ENCODE data around the gene ACER2.
"Not testable (repeated sequence)": the region's sequence is repeated elsewhere in the genome, so short reads cannot be mapped to it uniquely, and the experiment has no call there.

The ACER2 gene

DNA sequence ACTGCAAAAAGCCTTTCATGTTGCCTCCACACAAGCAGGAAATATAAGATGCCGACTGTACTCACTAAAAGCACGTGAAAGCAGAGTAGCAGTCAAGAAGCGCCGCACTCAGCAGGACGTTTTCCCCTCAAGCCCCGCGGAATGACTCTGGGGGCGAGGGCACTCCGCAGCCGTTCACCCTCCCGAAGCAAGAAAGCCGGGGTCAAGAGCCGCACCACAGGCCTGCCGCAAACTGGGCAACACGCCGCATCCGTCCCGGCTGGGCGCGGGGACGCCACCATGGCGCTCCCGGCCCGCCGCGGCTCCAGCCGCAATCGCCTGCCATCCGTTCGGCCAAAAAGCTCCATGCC lies 29.1 kb upstream of the ACER2 start:
- DNase-seq = peak in 1 of 3 donors; percentile 30
- peak overlapping the region; percentile 80 for H3K27ac ChIP-seq (ENCODE audit: insufficient read depth, low read length, poor library complexity, severe bottlenecking)
- H3K4me1 ChIP-seq (ENCODE audit: control insufficient read depth, insufficient read depth, low read length, poor library complexity, severe bottlenecking) = peaks cover 13% of the 10 kb centered on the region
- H3K27me3 ChIP-seq (replicated peaks; ENCODE audit: control insufficient read depth, insufficient read depth, low read length, poor library complexity, severe bottlenecking) = no peaks in the 10 kb centered on the region
- peaks cover 49% of the 10 kb centered on the region for H3K36me3 ChIP-seq (ENCODE audit: control insufficient read depth, insufficient read depth, low read length)
- H3K9me3 ChIP-seq (ENCODE audit: control insufficient read depth, low read length) = no peaks in the 10 kb centered on the region
- H3K4me3 ChIP-seq (ENCODE audit: insufficient read depth, low read depth, low read length, poor library complexity, severe bottlenecking) = peak overlapping the region; percentile 76

DNA sequence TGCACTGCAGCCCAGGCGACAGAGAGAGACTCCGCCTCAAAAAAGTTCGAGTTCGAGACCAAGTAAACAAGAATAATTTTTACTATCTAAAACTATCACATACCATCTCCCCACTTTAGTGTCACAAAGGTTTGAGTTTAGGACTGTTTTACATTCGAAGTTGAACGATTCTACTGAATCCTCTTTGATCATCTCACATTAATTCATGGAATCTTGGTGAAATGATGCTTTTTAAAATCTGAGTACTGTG lies 28.1 kb upstream of the ACER2 start:
- Histone ChIP-seq H3K36me3 (ENCODE audit: control insufficient read depth, insufficient read depth, low read length) (peaks cover 38% of the 10 kb centered on the region), H3K27me3 (replicated peaks; ENCODE audit: control insufficient read depth, insufficient read depth, low read length, poor library complexity, severe bottlenecking) (no peaks in the 10 kb centered on the region), H3K4me1 (ENCODE audit: control insufficient read depth, insufficient read depth, low read length, poor library complexity, severe bottlenecking) (peaks cover 13% of the 10 kb centered on the region), H3K4me3 (ENCODE audit: insufficient read depth, low read depth, low read length, poor library complexity, severe bottlenecking) (no peak overlapping the region), H3K27ac (ENCODE audit: insufficient read depth, low read length, poor library complexity, severe bottlenecking) (peak overlapping the region; percentile 80), H3K9me3 (ENCODE audit: control insufficient read depth, low read length) (no peaks in the 10 kb centered on the region)
- DNase-seq = no peak

- Histone ChIP-seq H3K27ac (ENCODE audit: insufficient read depth, low read length, poor library complexity, severe bottlenecking) (no peak overlapping the region), H3K4me1 (ENCODE audit: control insufficient read depth, insufficient read depth, low read length, poor library complexity, severe bottlenecking) (peaks cover 13% of the 10 kb centered on the region), H3K36me3 (ENCODE audit: control insufficient read depth, insufficient read depth, low read length) (peaks cover 29% of the 10 kb centered on the region), H3K27me3 (replicated peaks; ENCODE audit: control insufficient read depth, insufficient read depth, low read length, poor library complexity, severe bottlenecking) (no peaks in the 10 kb centered on the region), H3K4me3 (ENCODE audit: insufficient read depth, low read depth, low read length, poor library complexity, severe bottlenecking) (no peak overlapping the region), H3K9me3 (ENCODE audit: control insufficient read depth, low read length) (no peaks in the 10 kb centered on the region)
- no peak for DNase-seq
These were observed 27.2 kb upstream of the ACER2 start for GRCh38 chr9:19381656-19382055.

DNA sequence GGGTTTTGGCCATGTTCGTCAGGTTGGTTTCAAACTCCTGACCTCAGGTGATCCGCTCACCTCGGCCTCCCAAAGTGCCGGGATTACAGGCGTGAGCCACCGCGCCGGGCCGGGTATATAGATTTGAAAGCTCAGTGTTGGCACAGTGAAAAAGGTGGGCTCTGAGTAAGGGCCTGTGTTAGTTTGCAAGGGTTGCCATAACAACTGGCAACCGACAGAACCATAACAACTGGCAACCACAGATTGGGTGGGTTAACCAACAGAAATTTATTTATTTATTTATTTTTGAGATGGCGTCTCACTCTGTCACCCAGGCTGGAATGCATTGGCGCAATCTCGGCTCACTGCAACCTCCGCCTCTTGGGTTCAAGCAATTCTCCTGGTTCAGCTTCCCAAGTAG lies 23.6 kb upstream of the ACER2 start:
- not testable (repeated sequence) for DNase-seq; H3K4me3 ChIP-seq (ENCODE audit: insufficient read depth, low read depth, low read length, poor library complexity, severe bottlenecking); H3K4me1 ChIP-seq (ENCODE audit: control insufficient read depth, insufficient read depth, low read length, poor library complexity, severe bottlenecking); H3K27ac ChIP-seq (ENCODE audit: insufficient read depth, low read length, poor library complexity, severe bottlenecking); H3K36me3 ChIP-seq (ENCODE audit: control insufficient read depth, insufficient read depth, low read length); H3K27me3 ChIP-seq (replicated peaks; ENCODE audit: control insufficient read depth, insufficient read depth, low read length, poor library complexity, severe bottlenecking); H3K9me3 ChIP-seq (ENCODE audit: control insufficient read depth, low read length)

DNA sequence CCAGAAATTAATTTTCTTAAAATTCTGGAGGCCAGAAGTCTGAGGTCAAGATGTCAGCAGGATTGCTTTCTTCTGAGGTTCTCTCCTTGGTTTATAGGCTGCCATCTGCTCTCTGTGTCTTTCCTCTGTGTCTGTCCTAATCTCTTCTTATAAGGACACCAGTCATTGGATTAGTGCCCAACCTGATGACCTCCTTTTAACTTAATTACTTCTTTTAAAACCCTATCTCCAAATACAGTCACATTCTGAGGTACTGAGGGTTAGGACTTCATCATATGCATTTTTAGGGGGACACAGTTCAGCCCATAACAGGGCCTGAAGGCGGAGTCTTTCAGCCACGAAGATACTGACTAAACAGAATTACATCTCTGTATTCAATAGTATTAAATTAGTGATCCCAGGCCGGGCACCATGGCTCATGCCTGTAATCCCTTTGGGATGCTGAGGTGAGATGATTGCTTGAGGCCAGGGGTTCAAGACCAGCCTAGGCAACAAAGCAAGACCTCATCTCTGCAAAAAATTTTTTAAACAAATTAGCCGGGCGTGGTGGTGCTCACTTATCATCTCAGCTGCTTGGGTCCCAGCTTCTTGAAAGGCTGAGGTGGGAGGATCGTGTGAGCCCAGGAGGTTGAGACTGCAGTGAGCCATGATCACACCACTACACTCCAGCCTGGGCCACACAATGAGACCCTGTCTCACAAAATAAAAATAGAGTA lies 22.9 kb upstream of the ACER2 start:
- Histone ChIP-seq H3K9me3 (ENCODE audit: control insufficient read depth, low read length) (no peaks in the 10 kb centered on the region), H3K27me3 (replicated peaks; ENCODE audit: control insufficient read depth, insufficient read depth, low read length, poor library complexity, severe bottlenecking) (no peaks in the 10 kb centered on the region), H3K36me3 (ENCODE audit: control insufficient read depth, insufficient read depth, low read length) (no peaks in the 10 kb centered on the region), H3K27ac (ENCODE audit: insufficient read depth, low read length, poor library complexity, severe bottlenecking) (no peak overlapping the region), H3K4me1 (ENCODE audit: control insufficient read depth, insufficient read depth, low read length, poor library complexity, severe bottlenecking) (no peaks in the 10 kb centered on the region), H3K4me3 (ENCODE audit: insufficient read depth, low read depth, low read length, poor library complexity, severe bottlenecking) (no peak overlapping the region)
- no peak for DNase-seq

- Histone ChIP-seq H3K4me1 (ENCODE audit: control insufficient read depth, insufficient read depth, low read length, poor library complexity, severe bottlenecking) (no peaks in the 10 kb centered on the region), H3K36me3 (ENCODE audit: control insufficient read depth, insufficient read depth, low read length) (no peaks in the 10 kb centered on the region), H3K27me3 (replicated peaks; ENCODE audit: control insufficient read depth, insufficient read depth, low read length, poor library complexity, severe bottlenecking) (no peaks in the 10 kb centered on the region), H3K4me3 (ENCODE audit: insufficient read depth, low read depth, low read length, poor library complexity, severe bottlenecking) (no peak overlapping the region), H3K9me3 (ENCODE audit: control insufficient read depth, low read length) (no peaks in the 10 kb centered on the region), H3K27ac (ENCODE audit: insufficient read depth, low read length, poor library complexity, severe bottlenecking) (no peak overlapping the region)
- no peak for DNase-seq
These were observed 22.2 kb upstream of the ACER2 start for GRCh38 chr9:19386502-19387044.

- no peak overlapping the region for H3K27ac ChIP-seq (ENCODE audit: insufficient read depth, low read length, poor library complexity, severe bottlenecking)
- no peak for DNase-seq
- H3K36me3 ChIP-seq (ENCODE audit: control insufficient read depth, insufficient read depth, low read length) = no peaks in the 10 kb centered on the region
- no peaks in the 10 kb centered on the region for H3K9me3 ChIP-seq (ENCODE audit: control insufficient read depth, low read length)
- no peaks in the 10 kb centered on the region for H3K4me1 ChIP-seq (ENCODE audit: control insufficient read depth, insufficient read depth, low read length, poor library complexity, severe bottlenecking)
- H3K4me3 ChIP-seq (ENCODE audit: insufficient read depth, low read depth, low read length, poor library complexity, severe bottlenecking) = no peak overlapping the region
- no peaks in the 10 kb centered on the region for H3K27me3 ChIP-seq (replicated peaks; ENCODE audit: control insufficient read depth, insufficient read depth, low read length, poor library complexity, severe bottlenecking)
These were observed 21.5 kb upstream of the ACER2 start for GRCh38 chr9:19387317-19387716.

- H3K27me3 ChIP-seq (replicated peaks; ENCODE audit: control insufficient read depth, insufficient read depth, low read length, poor library complexity, severe bottlenecking); H3K4me3 ChIP-seq (ENCODE audit: insufficient read depth, low read depth, low read length, poor library complexity, severe bottlenecking); H3K4me1 ChIP-seq (ENCODE audit: control insufficient read depth, insufficient read depth, low read length, poor library complexity, severe bottlenecking); DNase-seq; H3K36me3 ChIP-seq (ENCODE audit: control insufficient read depth, insufficient read depth, low read length); H3K9me3 ChIP-seq (ENCODE audit: control insufficient read depth, low read length); H3K27ac ChIP-seq (ENCODE audit: insufficient read depth, low read length, poor library complexity, severe bottlenecking): not testable (repeated sequence)
These were observed 19.3 kb upstream of the ACER2 start for GRCh38 chr9:19389539-19389938.

- no peaks in the 10 kb centered on the region for H3K36me3 ChIP-seq (ENCODE audit: control insufficient read depth, insufficient read depth, low read length)
- DNase-seq = no peak
- no peaks in the 10 kb centered on the region for H3K4me1 ChIP-seq (ENCODE audit: control insufficient read depth, insufficient read depth, low read length, poor library complexity, severe bottlenecking)
- no peaks in the 10 kb centered on the region for H3K9me3 ChIP-seq (ENCODE audit: control insufficient read depth, low read length)
- no peak overlapping the region for H3K27ac ChIP-seq (ENCODE audit: insufficient read depth, low read length, poor library complexity, severe bottlenecking)
- no peak overlapping the region for H3K4me3 ChIP-seq (ENCODE audit: insufficient read depth, low read depth, low read length, poor library complexity, severe bottlenecking)
- H3K27me3 ChIP-seq (replicated peaks; ENCODE audit: control insufficient read depth, insufficient read depth, low read length, poor library complexity, severe bottlenecking) = no peaks in the 10 kb centered on the region
These were observed 11.0 kb upstream of the ACER2 start for GRCh38 chr9:19397845-19398244.

- not testable (repeated sequence) for H3K4me3 ChIP-seq (ENCODE audit: insufficient read depth, low read depth, low read length, poor library complexity, severe bottlenecking); H3K9me3 ChIP-seq (ENCODE audit: control insufficient read depth, low read length); H3K27ac ChIP-seq (ENCODE audit: insufficient read depth, low read length, poor library complexity, severe bottlenecking); DNase-seq; H3K4me1 ChIP-seq (ENCODE audit: control insufficient read depth, insufficient read depth, low read length, poor library complexity, severe bottlenecking); H3K36me3 ChIP-seq (ENCODE audit: control insufficient read depth, insufficient read depth, low read length); H3K27me3 ChIP-seq (replicated peaks; ENCODE audit: control insufficient read depth, insufficient read depth, low read length, poor library complexity, severe bottlenecking)
These were observed 5.6 kb upstream of the ACER2 start for GRCh38 chr9:19403231-19403630.
